ENCODE results near the gene CPXM2. TPM values are rescaled to one million over a fixed set of nuclear protein-coding genes. Genes with fewer than 3 reads are reported as not detected.

CPXM2 gene
- total and polyA plus RNA-seq, 10 of the 15 experiments (the other 5 are each of a cell fraction or from before 2014, with no cell fraction given) = 0.08 to 1.1 (median 0.58) TPM

- TF ChIP-seq NFIC (IDR thresholded peaks at IDR 0.05; ENCODE audit: low read depth, low read length) = peak; percentile 39; the same call in 1 of the 2 replicates
- TF ChIP-seq RBBP5 (conservative IDR thresholded peaks at IDR 0.05) = no peak
- no peak for TF ChIP-seq E2F4 (IDR thresholded peaks at IDR 0.05; ENCODE audit: low read depth, low read length)
- TF ChIP-seq RELB (IDR thresholded peaks at IDR 0.05; ENCODE audit: low read depth) = 0 out of 2 replicates have a peak, but pooled peaks have one; percentile 41
- no peak for TF ChIP-seq TAF1 (IDR thresholded peaks at IDR 0.05; ENCODE audit: borderline replicate concordance, low read depth, low read length)
- no peak for TF ChIP-seq NFXL1 (IDR thresholded peaks at IDR 0.05; ENCODE audit: borderline replicate concordance)
- no peak for TF ChIP-seq RFX5 (IDR thresholded peaks at IDR 0.05; ENCODE audit: low read depth, low read length)
- no peak for TF ChIP-seq SREBF1 (IDR thresholded peaks at IDR 0.05; ENCODE audit: low read length)
- TF ChIP-seq MEF2A (IDR thresholded peaks at IDR 0.05; ENCODE audit: insufficient read depth, low read depth, low read length) = 0 out of 2 replicates have a peak, but pooled peaks have one; percentile 43
These were observed 48.8 kb downstream of the CPXM2 start (continued) for GRCh38 chr10:123842692-123843385.

- WGBS (ENCODE audit: insufficient coverage, insufficient replicate concordance, low lambda C conversion rate, missing lambda C conversion rate) = 20% methylated on average over 2 of the region's 2 CpGs
- ATAC-seq = peak; percentile 43
- no peak overlapping the region for H3K4me3 ChIP-seq
- DNase-seq (ENCODE audit: low read depth, low spot score) = no peak
- RAD21 ChIA-PET (ENCODE audit: unreplicated experiment) = interaction anchor here (1.0 to 3.8 kb wide), 5 partner anchors 8 to 122 kb away, joined by 3 to 27 read pairs (median 4); no protein-coding TSS in a partner anchor
- FAIRE-seq = no peak
- in situ Hi-C loops (cut with MboI) (loop anchor here (5.0 to 10.0 kb wide), 2 partner anchors 383 to 449 kb away; no protein-coding TSS in a partner anchor), intact Hi-C loops (cut with micrococcal nuclease; ENCODE audit: unreplicated experiment) (no loop called here)
- H3K27me3 ChIP-seq (replicated peaks in 1 of 2; ENCODE audit: control insufficient read depth in 2 of 2, insufficient read depth in 2 of 2, low read length in 1 of 2) = no peaks in the 10 kb centered on the region
- H3K36me3 ChIP-seq (ENCODE audit: control insufficient read depth in 2 of 2, insufficient read depth in 2 of 2, low read length in 1 of 2) = no peaks in the 10 kb centered on the region
- CTCF ChIA-PET = no interaction called here
- POLR2A ChIA-PET = interaction anchor here (0.9 kb wide), 1 partner anchor 14 kb away, joined by 3 read pairs; no protein-coding TSS in a partner anchor
- H3K4me1 ChIP-seq (ENCODE audit: control insufficient read depth, insufficient read depth, low read length) = no peaks in the 10 kb centered on the region
- H3K4me2 ChIP-seq (ENCODE audit: control insufficient read depth, insufficient read depth) = no peak overlapping the region
- H4K20me1 ChIP-seq (ENCODE audit: control insufficient read depth, insufficient read depth) = no peaks in the 10 kb centered on the region
- SMC1A ChIA-PET (ENCODE audit: uncharacterized antibody, unreplicated experiment) = interaction anchor here (1.0 to 9.4 kb wide), 8 partner anchors 7 to 256 kb away, joined by 3 to 158 read pairs (median 4); no protein-coding TSS in a partner anchor
- no peaks in the 10 kb centered on the region for H3K79me2 ChIP-seq (ENCODE audit: control insufficient read depth, insufficient read depth, low read length)
- no peaks in the 10 kb centered on the region; the same call in 2 of the 3 replicates for H3K9me3 ChIP-seq (replicated peaks; ENCODE audit: control insufficient read depth, insufficient read depth, low read length)
- H3K9ac ChIP-seq (ENCODE audit: control insufficient read depth, insufficient read depth, low read length) = no peak overlapping the region
- no peak overlapping the region for H2AFZ ChIP-seq (ENCODE audit: control insufficient read depth, low read depth, low read length)
- no TSS peak for BruUV-seq (replicated peaks)
- H3K27ac ChIP-seq (ENCODE audit: control insufficient read depth, insufficient read depth) = no peak overlapping the region
- TF ChIP-seq SPI1 (IDR thresholded peaks at IDR 0.05; ENCODE audit: borderline replicate concordance, insufficient read depth, low read depth, low read length) (no peak), HSF1 (IDR thresholded peaks at IDR 0.05; ENCODE audit: low read depth, low read length) (no peak), SMARCA5 (IDR thresholded peaks at IDR 0.05) (no peak), NKRF (conservative IDR thresholded peaks at IDR 0.05) (no peak)
These were observed 50.0 kb downstream of the CPXM2 start for GRCh38 chr10:123841560-123841959.
